Right lobe of liver (tissue), 6 donors: ENCODE results near the gene TRAPPC12. TPM values are rescaled to one million over a fixed set of nuclear protein-coding genes. Genes with fewer than 3 reads are reported as not detected.

Experiments used
- ATAC-seq, 4 donors: fragments of 200-7000 bp; cut with Tn5 transposase; one replicate each; pipeline ENCODE4 v1.9.1; 2020; ENCODE audit warnings: mild to moderate bottlenecking in 4 of 4, moderate library complexity in 4 of 4
- DNase-seq, 3 donors: peaks; one replicate each; pipeline ENCODE4 v3.0.0-alpha.2; 2020
- H3K27ac ChIP-seq, 3 donors: fragments of 200-600 bp; one replicate each; pipeline ENCODE4 v1.8.0; 2022
- H3K27me3 ChIP-seq, 2 donors: fragments of 200-600 bp; one replicate each; pipeline ENCODE4 v1.8.0; 2022
- H3K36me3 ChIP-seq, 4 donors: fragments of 200-600 bp; sonication (generic) in 1 of 4; one replicate each; pipeline versions ENCODE4 v1.5.1 to v1.8.0; 2017 to 2022; ENCODE audit warnings: control low read depth in 1 of 4
- H3K4me1 ChIP-seq, 4 donors: fragments of 200-600 bp; sonication (generic) in 1 of 4; one replicate each; pipeline versions ENCODE4 v1.5.1 to v1.8.0; 2017 to 2022; ENCODE audit warnings: control low read depth in 1 of 4
- H3K4me3 ChIP-seq, 3 donors: fragments of 200-600 bp; one replicate each; pipeline ENCODE4 v1.8.0; 2022
- H3K9me3 ChIP-seq, 4 donors: fragments of 200-600 bp; sonication (generic) in 1 of 4; one replicate each; pipeline versions ENCODE4 v1.5.1 to v1.8.0; 2017 to 2022; ENCODE audit warnings: control low read depth in 1 of 4
- POLR2A ChIP-seq: fragments of 450-650 bp; IDR thresholded peaks from one replicate; pipeline ENCODE4 v1.6.1; 2017; ENCODE audit warnings: antibody characterized with exemption, mild to moderate bottlenecking
- WGBS: methylation state at CpG from one replicate; pipeline ENCODE4 v1.1.6; 2018; ENCODE audit warnings: low coverage, low lambda C conversion rate; ENCODE audit not compliant: insufficient coverage; ENCODE audit errors: missing lambda C conversion rate; 5-methylcytosine and 5-hydroxymethylcytosine counted together
- intact Hi-C, 2 donors: fragments of 100-400 bp; cut with DNase I; formaldehyde crosslinking; loops; one replicate each; pipeline versions ENCODE4 v1.11.2 to v1.14.1; 2022
- total RNA-seq, 6 experiments: library from RNA; depleted of rRNA in 2 of 6; stranded (reverse); fragments of >200 nt in 2 of 6; fragmentation: NEBNext Ultra II Directional in 3 of 6; extraction: Animal tissue kit (Norgen Biotek cat#: 25700) in 3 of 6; gene quantifications; one replicate each; pipeline versions ENCODE4 v1.1.0 to v1.2.4, GENCODE V29; 2016 to 2023
- TF ChIP-seq, protein P1 (sequence below), 4 donors: fragments of 200-600 bp in 3 of 4; fragments of 450-650 bp in 1 of 4; IDR thresholded peaks; one replicate each; pipeline versions ENCODE4 v1.5.1 to v1.8.0; 2016 to 2022; ENCODE audit warnings: antibody characterized with exemption in 4 of 4, mild to moderate bottlenecking in 2 of 4
- donor health status: DM: no; HTN: yes; CAD: no.
- donor health status: DM: no; HTN: no; CAD: no.
- donor health status: DM: no; HTN: no; CAD: no.
- donor health status: DM: no; HTN: yes; CAD: no.
- donor health status: DM: no; HTN: yes; CAD: no.

Gene TRAPPC12
- total RNA-seq, 6 experiments from 2014 or later, result 39.2 to 92.4 (median 47.8) TPM

DNA sequence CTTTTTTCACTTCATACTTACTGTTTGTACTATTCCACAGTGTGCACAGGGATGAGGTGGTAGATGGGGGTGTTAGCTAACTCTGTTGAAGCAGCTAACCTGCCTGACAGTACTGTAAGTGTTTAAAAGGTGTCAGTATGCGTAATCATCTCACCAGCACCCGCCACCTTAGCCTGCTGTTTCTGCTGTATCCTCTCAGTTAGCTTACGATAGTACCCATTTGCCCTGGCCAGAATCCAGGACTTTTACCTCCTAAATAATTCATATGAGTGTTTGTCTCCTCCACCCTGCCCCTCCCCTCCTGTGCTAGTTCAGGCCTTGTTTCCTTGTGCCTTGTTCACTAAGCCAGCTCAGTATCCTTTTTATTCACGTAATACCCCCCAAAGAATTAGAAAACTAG, 34.2 kb downstream of the TRAPPC12 start:
- H3K36me3 ChIP-seq, result peaks cover 0 to 6% (median 2%) of the 10 kb centered on the region in 4 donors
- no peak for ATAC-seq
- H3K4me3 ChIP-seq, result no peak overlapping the region
- H3K9me3 ChIP-seq, result no peaks in the 10 kb centered on the region
- 90% methylated on average over 4 of the region's 4 CpGs for WGBS
- no peaks in the 10 kb centered on the region for H3K4me1 ChIP-seq
- H3K27ac ChIP-seq, result no peak overlapping the region
- no peak for DNase-seq
- no peak for TF ChIP-seq POLR2A
- TF ChIP-seq, protein P1, sequence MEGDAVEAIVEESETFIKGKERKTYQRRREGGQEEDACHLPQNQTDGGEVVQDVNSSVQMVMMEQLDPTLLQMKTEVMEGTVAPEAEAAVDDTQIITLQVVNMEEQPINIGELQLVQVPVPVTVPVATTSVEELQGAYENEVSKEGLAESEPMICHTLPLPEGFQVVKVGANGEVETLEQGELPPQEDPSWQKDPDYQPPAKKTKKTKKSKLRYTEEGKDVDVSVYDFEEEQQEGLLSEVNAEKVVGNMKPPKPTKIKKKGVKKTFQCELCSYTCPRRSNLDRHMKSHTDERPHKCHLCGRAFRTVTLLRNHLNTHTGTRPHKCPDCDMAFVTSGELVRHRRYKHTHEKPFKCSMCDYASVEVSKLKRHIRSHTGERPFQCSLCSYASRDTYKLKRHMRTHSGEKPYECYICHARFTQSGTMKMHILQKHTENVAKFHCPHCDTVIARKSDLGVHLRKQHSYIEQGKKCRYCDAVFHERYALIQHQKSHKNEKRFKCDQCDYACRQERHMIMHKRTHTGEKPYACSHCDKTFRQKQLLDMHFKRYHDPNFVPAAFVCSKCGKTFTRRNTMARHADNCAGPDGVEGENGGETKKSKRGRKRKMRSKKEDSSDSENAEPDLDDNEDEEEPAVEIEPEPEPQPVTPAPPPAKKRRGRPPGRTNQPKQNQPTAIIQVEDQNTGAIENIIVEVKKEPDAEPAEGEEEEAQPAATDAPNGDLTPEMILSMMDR (IDR thresholded peaks at IDR 0.05), result no peak
- no peaks in the 10 kb centered on the region for H3K27me3 ChIP-seq
- intact Hi-C loops, result no loop called here

DNA sequence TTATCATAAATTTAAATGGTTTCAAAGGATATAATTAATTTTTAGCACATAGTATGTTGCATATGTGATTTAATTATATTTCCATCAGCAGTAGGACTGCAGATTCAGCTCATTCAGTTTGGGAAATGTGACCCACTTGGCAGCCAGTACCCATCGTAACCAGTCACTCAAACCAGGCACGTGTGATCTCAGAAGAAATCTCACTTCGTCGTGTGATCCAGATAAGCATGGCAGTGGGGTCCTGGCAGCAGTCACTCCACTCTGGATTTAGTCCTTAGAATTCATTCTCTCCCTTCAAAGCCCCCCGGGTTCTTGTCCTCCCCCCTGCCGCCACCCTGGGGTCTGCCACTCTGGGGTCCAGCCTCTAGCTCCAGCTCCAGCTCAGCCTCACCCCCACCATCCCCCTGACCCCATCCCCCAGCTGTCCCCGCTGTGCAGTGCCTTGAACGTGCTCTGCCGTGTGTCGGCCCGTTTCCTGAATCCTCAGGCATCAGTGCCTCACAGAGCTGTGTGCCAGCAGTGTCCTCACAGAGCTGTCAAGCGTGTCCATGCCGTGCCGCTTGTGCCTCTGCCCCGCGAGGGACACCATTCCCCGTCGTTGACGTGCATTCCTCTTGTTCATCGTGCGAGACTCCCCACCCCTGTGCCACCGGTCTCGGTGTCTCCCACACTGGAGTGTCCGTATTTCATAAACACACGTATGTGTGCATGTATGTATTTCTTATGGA, 34.8 kb downstream of the TRAPPC12 start:
- Histone ChIP-seq H3K27me3 (no peaks in the 10 kb centered on the region), H3K36me3 (peaks cover 0 to 6% (median 2%) of the 10 kb centered on the region in 4 donors), H3K9me3 (no peaks in the 10 kb centered on the region), H3K4me1 (no peaks in the 10 kb centered on the region), H3K27ac (no peak overlapping the region), H3K4me3 (no peak overlapping the region)
- WGBS, result 96% methylated on average over 15 of the region's 25 CpGs
- no peak for DNase-seq
- intact Hi-C loops, result no loop called here
- TF ChIP-seq, protein P1 (IDR thresholded peaks at IDR 0.05), result no peak
- TF ChIP-seq POLR2A, result no peak
- ATAC-seq, result peak in 1 of 4 donors; percentile 17

DNA sequence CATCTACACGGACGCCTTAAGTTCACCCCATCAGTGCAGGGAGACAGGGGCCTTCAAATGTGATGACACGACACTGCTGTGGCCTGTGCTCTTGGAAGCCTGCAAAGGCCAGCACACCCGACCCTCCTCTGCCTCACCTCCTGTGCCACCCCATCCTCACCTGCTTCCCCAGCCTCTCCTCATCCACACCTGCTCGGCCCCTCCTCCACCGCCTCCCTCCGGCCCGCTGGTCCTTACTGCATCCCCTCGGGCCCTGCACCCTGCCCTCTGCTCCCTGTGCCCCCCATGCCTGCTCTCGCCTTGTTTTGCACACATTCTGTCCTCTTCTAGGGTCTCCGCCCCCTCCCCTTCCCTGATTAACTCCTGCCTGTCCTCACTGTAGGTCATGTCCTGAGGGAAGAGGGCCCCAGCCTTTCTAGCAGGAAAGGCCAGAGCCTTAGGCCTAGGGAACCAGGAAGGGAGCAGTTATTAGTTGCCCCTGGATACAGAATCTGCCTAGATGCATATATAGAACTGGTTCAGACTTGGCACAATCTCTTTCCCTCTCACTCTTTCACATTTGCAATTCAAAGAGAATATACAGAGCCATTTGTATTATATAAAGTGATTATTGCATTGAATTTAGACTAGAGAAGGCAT, 39.4 kb downstream of the TRAPPC12 start:
- Histone ChIP-seq H3K4me3 (no peak overlapping the region), H3K36me3 (peaks cover 0 to 19% (median 12%) of the 10 kb centered on the region in 4 donors), H3K9me3 (no peaks in the 10 kb centered on the region), H3K27me3 (no peaks in the 10 kb centered on the region), H3K4me1 (peaks cover 0 to 6% (median 1%) of the 10 kb centered on the region in 4 donors), H3K27ac (no peak overlapping the region)
- DNase-seq (no peak), ATAC-seq (peak in 1 of 4 donors; percentile 23)
- TF ChIP-seq, protein P1 (IDR thresholded peaks at IDR 0.05), result no peak
- no peak for TF ChIP-seq POLR2A
- intact Hi-C loops, result no loop called here
- WGBS, result 81% methylated on average over 4 of the region's 11 CpGs

DNA sequence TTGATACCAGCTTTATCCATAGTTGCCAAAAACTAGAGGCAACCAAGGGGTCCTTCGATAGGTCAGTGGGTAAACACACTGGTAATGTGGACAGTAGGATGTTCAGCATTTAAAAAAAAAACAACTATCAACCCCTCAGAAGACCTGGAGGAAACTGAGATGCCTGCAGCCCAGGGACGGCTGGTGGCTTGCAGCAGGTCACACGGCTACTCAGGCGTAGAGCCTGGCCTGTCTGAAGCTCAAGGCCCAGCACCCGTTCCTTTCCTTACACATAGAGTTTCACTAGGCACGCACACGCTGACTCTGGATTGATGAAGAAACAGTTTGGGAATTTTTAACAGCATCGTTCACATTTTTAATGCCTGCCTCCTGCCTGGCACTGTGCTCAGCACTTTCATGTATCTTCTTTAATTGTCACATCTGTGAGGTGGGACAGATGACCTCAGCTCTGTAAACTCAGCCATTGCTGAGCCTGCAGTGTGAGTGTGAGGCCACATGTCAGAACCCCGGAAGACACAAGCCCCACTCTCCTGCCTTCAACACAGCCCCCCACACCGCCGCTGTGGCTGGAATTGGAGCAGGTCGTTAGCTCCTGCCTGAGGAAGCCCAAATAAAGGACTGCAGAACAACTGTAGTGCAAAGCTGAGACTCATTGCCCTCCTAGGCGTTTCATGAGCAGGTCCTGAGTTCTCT, 40.7 kb downstream of the TRAPPC12 start:
- Histone ChIP-seq H3K4me3 (no peak overlapping the region), H3K4me1 (peaks cover 0 to 11% (median 4%) of the 10 kb centered on the region in 4 donors), H3K36me3 (peaks cover 0 to 22% (median 13%) of the 10 kb centered on the region in 4 donors), H3K27ac (no peak overlapping the region), H3K9me3 (no peaks in the 10 kb centered on the region), H3K27me3 (no peaks in the 10 kb centered on the region)
- intact Hi-C loops, result no loop called here
- WGBS, result 81% methylated on average over 5 of the region's 13 CpGs
- ATAC-seq, result no peak
- DNase-seq, result no peak
- TF ChIP-seq, protein P1 (IDR thresholded peaks at IDR 0.05), result no peak
- no peak for TF ChIP-seq POLR2A
